Suprapubic skin (tissue), 4 donors: ENCODE results near the gene CALML5.

Experiments used
- CTCF ChIP-seq, 2 donors: fragments of 200-600 bp in 1 of 2; fragments of 450-650 bp in 1 of 2; sonication (generic) in 1 of 2; IDR thresholded peaks; one replicate each; pipeline ENCODE4 v1.5.1; 2016 to 2019; ENCODE audit warnings: antibody characterized with exemption in 2 of 2, mild to moderate bottlenecking in 1 of 2, moderate library complexity in 1 of 2
- EP300 ChIP-seq: sonication (generic); formaldehyde crosslinking; IDR thresholded peaks from one replicate; pipeline ENCODE4 v1.6.1; 2017; ENCODE audit warnings: antibody characterized with exemption
- POLR2A ChIP-seq, 2 donors: fragments of 450-650 bp; IDR thresholded peaks; one replicate each; pipeline ENCODE4 v1.6.1; 2017; ENCODE audit warnings: antibody characterized with exemption in 2 of 2, mild to moderate bottlenecking in 2 of 2, moderate library complexity in 2 of 2
- POLR2AphosphoS5 ChIP-seq, 3 donors: sonication (generic); formaldehyde crosslinking; IDR thresholded peaks; one replicate each; pipeline ENCODE4 v1.6.1; 2017; ENCODE audit warnings: antibody characterized with exemption in 3 of 3

GRCh38 chr10:5536486-5537081 is 37.2 kb upstream of the CALML5 start:
- no peak for TF ChIP-seq POLR2AphosphoS5 (IDR thresholded peaks at IDR 0.05)
- TF ChIP-seq CTCF (IDR thresholded peaks at IDR 0.05), result no peak
- no peak for TF ChIP-seq POLR2A (IDR thresholded peaks at IDR 0.05)
- no peak for TF ChIP-seq EP300
